ENCODE measurements around the gene GM2A. TPM values are rescaled to one million over a fixed set of nuclear protein-coding genes. Genes with fewer than 3 reads are reported as not detected.

Gene GM2A
- total and polyA plus RNA-seq, 2 of the 13 experiments (the other 11 are each of a cell fraction or from before 2014, with no cell fraction given): 14.6 to 29.6 TPM

- TF ChIP-seq AKNA (CRISPR knock-in tag; IDR thresholded peaks at IDR 0.05; ENCODE audit: borderline replicate concordance): no peak
- no peak for TF ChIP-seq ZSCAN5A (CRISPR knock-in tag; IDR thresholded peaks at IDR 0.05; ENCODE audit: borderline replicate concordance)
- TF ChIP-seq ZSCAN30 (CRISPR knock-in tag; IDR thresholded peaks at IDR 0.05): no peak
- TF ChIP-seq SMARCC2 (IDR thresholded peaks at IDR 0.05): no peak
- no peak for TF ChIP-seq ZBTB20 (CRISPR knock-in tag; IDR thresholded peaks at IDR 0.05; ENCODE audit: borderline replicate concordance, low read depth)
- TF ChIP-seq CEBPB (IDR thresholded peaks at IDR 0.05; ENCODE audit: borderline replicate concordance, low read depth, low read length): no peak
- 0 out of 2 replicates have a peak, but pooled peaks have one; percentile 16 for TF ChIP-seq ZNF280D (CRISPR knock-in tag; IDR thresholded peaks at IDR 0.05)
- TF ChIP-seq AGO1 (IDR thresholded peaks at IDR 0.05; ENCODE audit: low read depth, low read length, poor library complexity, severe bottlenecking): no peak
- no peak for TF ChIP-seq FUBP1 (CRISPR knock-in tag; IDR thresholded peaks at IDR 0.05; ENCODE audit: borderline replicate concordance)
- TF ChIP-seq KAT7 (CRISPR knock-in tag; IDR thresholded peaks at IDR 0.05; ENCODE audit: borderline replicate concordance): no peak
- peak; percentile 89 for TF ChIP-seq NFYB (CRISPR knock-in tag; IDR thresholded peaks at IDR 0.05)
Measured at GRCh38 chr5:151251001-151251551, 1.9 kb upstream of the GM2A start (continued).
